K562 (cell line): ENCODE data around the gene EGFL7. TPM values are rescaled to one million over a fixed set of nuclear protein-coding genes. Genes with fewer than 3 reads are reported as not detected.

Experiments
- ATAC-seq: fragments of 200-7000 bp; cut with Tn5 transposase; 3 replicates; pipeline ENCODE4 v1.9.1; 2020; ENCODE audit warnings: moderate library complexity
- BruUV-seq: library from RNA; stranded (reverse); fragments of 400-500 nt; replicated peaks from 2 replicates; lab custom pipeline; 2021; lab: Mats Ljungman, UMichigan
- CTCF ChIA-PET: fragments of 300-600 bp; formaldehyde crosslinking; extraction: SDS; loops from one replicate; lab custom pipeline; 2021; ENCODE audit warnings: low intra/inter-chr PET ratio; lab: Yijun Ruan, JAX
- POLR2A ChIA-PET: fragments of 300-600, 350-650 bp; sonication (Branson Sonifier 250); formaldehyde crosslinking; extraction: SDS; loops from one replicate; lab custom pipeline; 2021; ENCODE audit warnings: antibody characterized with exemption, inconsistent platforms; lab: Yijun Ruan, JAX
- DNase-seq, 4 experiments: peaks; one replicate each; pipeline versions ENCODE4 v3.0.0 to v3.0.0-alpha.2; 2011 to 2018; ENCODE audit warnings: low spot score in 3 of 4, mixed read lengths in 3 of 4; ENCODE audit errors: extremely low read depth in 1 of 4
- FAIRE-seq: peaks from 2 replicates; lab custom pipeline; 2011; peaks lifted over from hg19 to GRCh38; lab: Jason Lieb, UNC
- H2AFZ ChIP-seq: 2 replicates; pipeline ENCODE4 v1.6.0; 2011; ENCODE audit warnings: low read depth, low read length, control low read depth, inconsistent platforms
- H3K27ac ChIP-seq: fragments of 200-600 bp; 3 replicates; pipeline ENCODE4 v1.8.0; 2011; ENCODE audit warnings: low read depth, mild to moderate bottlenecking, control low read depth, inconsistent platforms, low read length, moderate library complexity, mixed read lengths; ENCODE audit errors: extremely low read depth
- H3K27me3 ChIP-seq, 2 experiments: fragments of 300-600 bp in 1 of 2; 2 replicates in 1 of 2; 3 replicates in 1 of 2; pipeline versions ENCODE4 v1.6.0 to v1.8.0; 2011; ENCODE audit warnings: inconsistent platforms in 2 of 2, low read length in 2 of 2, mild to moderate bottlenecking in 1 of 2, mixed read lengths in 1 of 2, moderate library complexity in 1 of 2; ENCODE audit not compliant: control insufficient read depth in 2 of 2, insufficient read depth in 2 of 2
- H3K36me3 ChIP-seq: fragments of 300-600 bp; 3 replicates; pipeline ENCODE4 v1.8.0; 2011; ENCODE audit warnings: mild to moderate bottlenecking, low read length, inconsistent platforms; ENCODE audit not compliant: control insufficient read depth, insufficient read depth
- H3K4me1 ChIP-seq, 2 experiments: fragments of 200-600 bp in 1 of 2; replicated peaks in 1 of 2; 2 replicates in 1 of 2; 3 replicates in 1 of 2; pipeline versions ENCODE4 v1.5.1 to v1.8.0; 2011; ENCODE audit warnings: inconsistent platforms in 2 of 2, low read length in 2 of 2, mild to moderate bottlenecking in 1 of 2, mixed read lengths in 1 of 2, moderate library complexity in 1 of 2; ENCODE audit not compliant: control insufficient read depth in 2 of 2, insufficient read depth in 2 of 2
- H3K4me2 ChIP-seq: 2 replicates; pipeline ENCODE4 v1.6.1; 2011; ENCODE audit warnings: low read length, control low read depth, inconsistent platforms, mixed read lengths; ENCODE audit not compliant: insufficient read depth
- H3K4me3 ChIP-seq: fragments of 200-600 bp; sonication (generic), shearing (Covaris generic); 2 replicates; pipeline ENCODE4 v1.5.1; 2016; ENCODE audit warnings: control low read depth, inconsistent platforms
- H3K79me2 ChIP-seq: fragments of 200-600 bp; 3 replicates; pipeline ENCODE4 v1.8.0; 2011; ENCODE audit warnings: low read length, inconsistent platforms; ENCODE audit not compliant: control insufficient read depth, insufficient read depth
- H3K9ac ChIP-seq, 2 experiments: 2 replicates each; pipeline versions ENCODE4 v1.6.0 to v1.6.1; 2011; ENCODE audit warnings: low read depth in 2 of 2, low read length in 2 of 2, control low read depth in 1 of 2, inconsistent platforms in 1 of 2, mild to moderate bottlenecking in 1 of 2, mixed read lengths in 1 of 2; ENCODE audit not compliant: insufficient read depth in 1 of 2
- H3K9me1 ChIP-seq: one replicate; pipeline ENCODE4 v1.6.0; 2011; ENCODE audit warnings: inconsistent platforms, mild to moderate bottlenecking, low read length, moderate library complexity; ENCODE audit not compliant: control insufficient read depth, insufficient read depth
- H3K9me3 ChIP-seq: replicated peaks from 2 replicates; pipeline ENCODE4 v1.5.1; 2011; ENCODE audit warnings: low read depth, low read length, inconsistent platforms; ENCODE audit not compliant: control insufficient read depth, insufficient read depth
- H4K20me1 ChIP-seq: replicated peaks from 2 replicates; pipeline ENCODE4 v1.6.1; 2011; ENCODE audit warnings: low read length, inconsistent platforms, mixed read lengths; ENCODE audit not compliant: control insufficient read depth, insufficient read depth
- HMG20B ChIP-seq: fragments of 250-450 bp; sonication (Bioruptor Pico); IDR thresholded peaks from 2 replicates; pipeline ENCODE4 v1.5.0; 2021; ENCODE audit warnings: mild to moderate bottlenecking
- MXI1 ChIP-seq: IDR thresholded peaks from 2 replicates; pipeline ENCODE4 v1.6.1; 2011; ENCODE audit warnings: low read depth, mild to moderate bottlenecking, improper control_type of control experiment, low read length
- NR2C2 ChIP-seq, 2 experiments: fragments of 200-800 bp in 1 of 2; sonication (Bioruptor generic) in 1 of 2; sonication (generic) in 1 of 2; formaldehyde crosslinking in 1 of 2; IDR thresholded peaks; 2 replicates each; pipeline versions ENCODE4 v1.6.1 to v1.8.0; 2016 to 2022; ENCODE audit warnings: mild to moderate bottlenecking in 1 of 2, missing compliant biosample characterization in 1 of 2, missing genetic modification characterization in 1 of 2, missing genetic modification reagents in 1 of 2
- PCBP1 ChIP-seq: fragments of 200-400 bp; formaldehyde crosslinking; IDR thresholded peaks from 2 replicates; pipeline ENCODE4 v1.6.1; 2018; ENCODE audit warnings: mild to moderate bottlenecking, low read depth, low read length; ENCODE audit not compliant: poor library complexity, severe bottlenecking
- POLR2B ChIP-seq: fragments of 450-650 bp; IDR thresholded peaks from 2 replicates; pipeline ENCODE4 v1.6.1; 2018; ENCODE audit warnings: low read depth; ENCODE audit not compliant: partially characterized antibody
- SAFB ChIP-seq: fragments of 200-400 bp; formaldehyde crosslinking; IDR thresholded peaks from 2 replicates; pipeline ENCODE4 v1.6.1; 2017; ENCODE audit warnings: low read depth, low read length, borderline replicate concordance
- SMAD3 ChIP-seq: fragments of 450-650 bp; formaldehyde crosslinking; conservative IDR thresholded peaks from 2 replicates; pipeline ENCODE4 v1.4.0; 2020; ENCODE audit warnings: mild to moderate bottlenecking
- ZC3H4 ChIP-seq: sonication (generic); formaldehyde crosslinking; IDR thresholded peaks from 2 replicates; pipeline ENCODE4 v1.9.0; 2021; ENCODE audit warnings: missing genetic modification reagents, borderline replicate concordance
- ZNF444 ChIP-seq: fragments of 250-450 bp; sonication (Bioruptor Pico); IDR thresholded peaks from 2 replicates; pipeline ENCODE4 v1.4.0; 2020; ENCODE audit warnings: mild to moderate bottlenecking, moderate library complexity
- WGBS: fragments of 100-300 bp; shearing (Covaris generic); methylation state at CpG from one replicate; pipeline ENCODE4 v1.1.6; 2016; ENCODE audit warnings: low coverage, mixed read lengths; ENCODE audit not compliant: insufficient coverage; ENCODE audit errors: missing lambda C conversion rate; 5-methylcytosine and 5-hydroxymethylcytosine counted together
- in situ Hi-C: fragments of 300-500 bp; cut with MboI; formaldehyde crosslinking; loops from 4 replicates; pipeline ENCODE4 v1.15.0; 2018; ENCODE audit warnings: inconsistent platforms, mixed read lengths
- intact Hi-C: fragments of 100-400 bp; cut with micrococcal nuclease; formaldehyde crosslinking; loops from 2 replicates; pipeline ENCODE4 v1.14.2; 2022
- polyA plus RNA-seq, 8 experiments: library from polyadenylated mRNA; depleted of rRNA in 4 of 8; stranded (reverse) in 5 of 8; unstranded in 3 of 8; fragments of >200 nt; fragmentation: Nextera tagmentation in 2 of 8; fragmentation: Illumina TruSeq in 1 of 8; extraction: Ambion mirVana in 2 of 8; extraction: Trizol in 1 of 8; gene quantifications; 2 replicates each; pipeline versions ENCODE4 v1.2.1 to v1.2.3, GENCODE V29; 2011 to 2014; ENCODE audit warnings: inconsistent platforms in 1 of 8, missing spikeins in 1 of 8
- total RNA-seq, 7 experiments: library from RNA; depleted of rRNA in 6 of 7; stranded (reverse); fragments of >200 nt in 6 of 7; fragmentation: Illumina TruSeq in 2 of 7; extraction: Trizol in 2 of 7; gene quantifications; 2 replicates each; pipeline versions ENCODE4 v1.2.1 to v1.2.3, GENCODE V29; 2011 to 2021; ENCODE audit warnings: low replicate concordance in 1 of 7
- TF ChIP-seq, protein P1 (sequence below): sonication (generic); formaldehyde crosslinking; IDR thresholded peaks from 2 replicates; pipeline ENCODE4 v1.8.1; 2023; ENCODE audit warnings: mild to moderate bottlenecking, missing genetic modification reagents
- TF ChIP-seq, protein P2 (sequence below): sonication (generic); formaldehyde crosslinking; IDR thresholded peaks from 2 replicates; pipeline ENCODE4 v1.8.0; 2022; ENCODE audit warnings: missing genetic modification reagents, mild to moderate bottlenecking, borderline replicate concordance
- TF ChIP-seq, protein P3 (sequence below): sonication (generic); formaldehyde crosslinking; IDR thresholded peaks from 2 replicates; pipeline ENCODE4 v1.8.0; 2022; ENCODE audit warnings: mild to moderate bottlenecking, missing genetic modification reagents
- TF ChIP-seq, protein P4 (sequence below): sonication (generic); formaldehyde crosslinking; IDR thresholded peaks from 2 replicates; pipeline ENCODE4 v1.8.0; 2022; ENCODE audit warnings: mild to moderate bottlenecking, missing genetic modification reagents

Gene EGFL7
- total and polyA plus RNA-seq, 9 of the 15 experiments (the other 6 are each of a cell fraction or from before 2014, with no cell fraction given), result 1.5 to 286 (median 55.5) TPM

DNA sequence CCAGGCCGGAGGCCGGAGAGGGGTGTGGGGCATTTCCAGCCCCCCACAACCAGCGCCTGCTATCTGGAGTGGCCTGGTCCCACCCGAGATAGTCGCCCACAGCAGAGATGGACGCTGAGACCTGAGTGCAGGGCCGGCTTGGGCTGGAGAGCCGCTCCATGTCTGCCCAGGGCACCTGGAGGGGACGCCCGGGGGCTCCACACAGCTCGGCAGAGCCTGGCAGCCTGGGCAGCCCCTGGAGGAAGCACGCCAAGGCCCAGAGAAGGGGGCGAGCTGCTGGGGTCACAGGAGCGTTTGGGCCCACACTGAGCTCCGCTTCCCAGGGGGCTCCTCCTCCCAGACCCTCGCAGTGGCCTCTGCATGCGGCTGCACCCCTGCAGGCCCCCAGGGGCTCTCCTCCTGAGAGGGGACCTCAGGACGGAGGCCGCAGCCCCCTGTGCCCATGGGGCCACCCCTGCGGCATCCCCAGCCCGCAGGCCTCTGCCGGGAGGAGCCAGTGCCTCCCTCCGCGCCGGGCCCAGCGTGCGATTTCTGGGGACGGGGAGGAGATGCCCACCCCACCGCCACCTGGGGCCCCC, 42.2 kb upstream of the EGFL7 start:
- no peaks in the 10 kb centered on the region for H3K36me3 ChIP-seq
- H3K4me3 ChIP-seq, result no peak overlapping the region
- no peak overlapping the region for H2AFZ ChIP-seq
- in situ Hi-C loops, result no loop called here
- H3K79me2 ChIP-seq, result no peaks in the 10 kb centered on the region
- H3K9ac ChIP-seq, result no peak overlapping the region
- WGBS, result 58% methylated on average over 12 of the region's 29 CpGs
- no peak overlapping the region for H3K4me2 ChIP-seq
- BruUV-seq, result no TSS peak
- intact Hi-C loops, result loop anchor here (10.0 kb wide), 1 partner anchor 76 kb away; the partner anchor contains the start of gene NOTCH1
- peaks cover 10 to 90% of the 10 kb centered on the region in 2 experiments; a peak in 4 of 5 replicates for H3K4me1 ChIP-seq
- no peak overlapping the region for H3K27ac ChIP-seq
- H4K20me1 ChIP-seq, result 0 out of 2 replicates have a peak, but pooled peaks cover 10% of the 10 kb centered on the region
- FAIRE-seq, result no peak
- TF ChIP-seq MXI1, result no peak
- TF ChIP-seq PCBP1, result peak; percentile 34
- no peak for TF ChIP-seq POLR2B
- TF ChIP-seq NR2C2 (CRISPR knock-in tag; IDR thresholded peaks at IDR 0.05), result no peak
- TF ChIP-seq NR2C2 (tag; IDR thresholded peaks at IDR 0.05), result no peak
- no peak for TF ChIP-seq ZNF444 (CRISPR knock-in tag)
- no peak for TF ChIP-seq ZC3H4
- TF ChIP-seq SMAD3 (CRISPR knock-in tag), result no peak
- no peak for TF ChIP-seq HMG20B
- TF ChIP-seq, protein P1, sequence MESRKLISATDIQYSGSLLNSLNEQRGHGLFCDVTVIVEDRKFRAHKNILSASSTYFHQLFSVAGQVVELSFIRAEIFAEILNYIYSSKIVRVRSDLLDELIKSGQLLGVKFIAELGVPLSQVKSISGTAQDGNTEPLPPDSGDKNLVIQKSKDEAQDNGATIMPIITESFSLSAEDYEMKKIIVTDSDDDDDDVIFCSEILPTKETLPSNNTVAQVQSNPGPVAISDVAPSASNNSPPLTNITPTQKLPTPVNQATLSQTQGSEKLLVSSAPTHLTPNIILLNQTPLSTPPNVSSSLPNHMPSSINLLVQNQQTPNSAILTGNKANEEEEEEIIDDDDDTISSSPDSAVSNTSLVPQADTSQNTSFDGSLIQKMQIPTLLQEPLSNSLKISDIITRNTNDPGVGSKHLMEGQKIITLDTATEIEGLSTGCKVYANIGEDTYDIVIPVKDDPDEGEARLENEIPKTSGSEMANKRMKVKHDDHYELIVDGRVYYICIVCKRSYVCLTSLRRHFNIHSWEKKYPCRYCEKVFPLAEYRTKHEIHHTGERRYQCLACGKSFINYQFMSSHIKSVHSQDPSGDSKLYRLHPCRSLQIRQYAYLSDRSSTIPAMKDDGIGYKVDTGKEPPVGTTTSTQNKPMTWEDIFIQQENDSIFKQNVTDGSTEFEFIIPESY (CRISPR knock-in tag), result no peak
- TF ChIP-seq SAFB, result peak; percentile 25; the same call in 1 of the 2 replicates
- TF ChIP-seq, protein P2, sequence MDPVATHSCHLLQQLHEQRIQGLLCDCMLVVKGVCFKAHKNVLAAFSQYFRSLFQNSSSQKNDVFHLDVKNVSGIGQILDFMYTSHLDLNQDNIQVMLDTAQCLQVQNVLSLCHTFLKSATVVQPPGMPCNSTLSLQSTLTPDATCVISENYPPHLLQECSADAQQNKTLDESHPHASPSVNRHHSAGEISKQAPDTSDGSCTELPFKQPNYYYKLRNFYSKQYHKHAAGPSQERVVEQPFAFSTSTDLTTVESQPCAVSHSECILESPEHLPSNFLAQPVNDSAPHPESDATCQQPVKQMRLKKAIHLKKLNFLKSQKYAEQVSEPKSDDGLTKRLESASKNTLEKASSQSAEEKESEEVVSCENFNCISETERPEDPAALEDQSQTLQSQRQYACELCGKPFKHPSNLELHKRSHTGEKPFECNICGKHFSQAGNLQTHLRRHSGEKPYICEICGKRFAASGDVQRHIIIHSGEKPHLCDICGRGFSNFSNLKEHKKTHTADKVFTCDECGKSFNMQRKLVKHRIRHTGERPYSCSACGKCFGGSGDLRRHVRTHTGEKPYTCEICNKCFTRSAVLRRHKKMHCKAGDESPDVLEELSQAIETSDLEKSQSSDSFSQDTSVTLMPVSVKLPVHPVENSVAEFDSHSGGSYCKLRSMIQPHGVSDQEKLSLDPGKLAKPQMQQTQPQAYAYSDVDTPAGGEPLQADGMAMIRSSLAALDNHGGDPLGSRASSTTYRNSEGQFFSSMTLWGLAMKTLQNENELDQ, result no peak
- TF ChIP-seq, protein P3, sequence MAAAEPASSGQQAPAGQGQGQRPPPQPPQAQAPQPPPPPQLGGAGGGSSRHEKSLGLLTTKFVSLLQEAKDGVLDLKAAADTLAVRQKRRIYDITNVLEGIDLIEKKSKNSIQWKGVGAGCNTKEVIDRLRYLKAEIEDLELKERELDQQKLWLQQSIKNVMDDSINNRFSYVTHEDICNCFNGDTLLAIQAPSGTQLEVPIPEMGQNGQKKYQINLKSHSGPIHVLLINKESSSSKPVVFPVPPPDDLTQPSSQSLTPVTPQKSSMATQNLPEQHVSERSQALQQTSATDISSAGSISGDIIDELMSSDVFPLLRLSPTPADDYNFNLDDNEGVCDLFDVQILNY (CRISPR knock-in tag), result no peak
- TF ChIP-seq, protein P4, sequence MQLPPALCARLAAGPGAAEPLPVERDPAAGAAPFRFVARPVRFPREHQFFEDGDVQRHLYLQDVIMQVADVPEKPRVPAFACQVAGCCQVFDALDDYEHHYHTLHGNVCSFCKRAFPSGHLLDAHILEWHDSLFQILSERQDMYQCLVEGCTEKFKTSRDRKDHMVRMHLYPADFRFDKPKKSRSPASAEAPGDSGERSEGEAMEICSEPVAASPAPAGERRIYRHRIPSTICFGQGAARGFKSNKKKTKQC (CRISPR knock-in tag), result no peak
- TF ChIP-seq, all 486 proteins: peak for 2
- H3K27me3 ChIP-seq, result no peaks in the 10 kb centered on the region
- DNase-seq, result no peak
- H3K9me3 ChIP-seq, result no peaks in the 10 kb centered on the region
- ChIA-PET POLR2A (no interaction called here), CTCF (no interaction called here)
- no peaks in the 10 kb centered on the region for H3K9me1 ChIP-seq
- no peak for ATAC-seq
